GM13976 (cell line): Measurements from ENCODE around the gene FCRL6.
A peak's percentile ranks its signal among the peaks of the same experiment; 100 is the strongest.

Experiments used
- DNase-seq: peaks from one replicate; pipeline ENCODE4 v3.0.0; 2012; ENCODE audit warnings: low spot score
- in situ Hi-C: fragments of 300-500 bp; cut with MboI; formaldehyde crosslinking; loops from one replicate; pipeline ENCODE4 v1.12.0; 2022; ENCODE audit warnings: low sequenced_read_pairs, mixed read lengths, inconsistent platforms; ENCODE audit not compliant: unreplicated experiment
- TF ChIP-seq, protein P1 (sequence below): IDR thresholded peaks from 2 replicates; pipeline ENCODE4 v1.5.1; 2012; ENCODE audit warnings: borderline replicate concordance, mild to moderate bottlenecking; ENCODE audit not compliant: insufficient read depth; ENCODE audit errors: extremely low read depth, missing control alignments, control extremely low read depth

Gene FCRL6

DNA sequence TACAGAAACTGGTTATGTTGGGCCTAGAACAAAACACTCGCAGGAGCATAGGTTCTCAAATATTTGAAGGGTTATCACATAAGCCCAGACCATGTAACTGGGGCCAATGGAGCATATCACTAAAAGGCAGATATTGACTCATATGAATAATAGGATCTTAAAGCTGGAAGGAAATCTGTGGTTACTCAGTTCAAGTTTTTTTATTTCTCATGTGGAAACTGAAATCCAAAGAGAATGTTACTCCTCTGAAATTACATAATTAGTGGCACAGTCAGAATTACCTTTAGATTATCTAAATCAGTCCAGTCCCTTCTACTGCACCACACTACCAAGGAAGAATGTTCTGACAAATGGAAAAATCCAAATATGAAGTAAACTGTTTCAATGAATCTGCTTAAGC is 36.6 kb downstream of the FCRL6 start:
- DNase-seq, result no peak
- in situ Hi-C loops, result no loop called here
- TF ChIP-seq, protein P1, sequence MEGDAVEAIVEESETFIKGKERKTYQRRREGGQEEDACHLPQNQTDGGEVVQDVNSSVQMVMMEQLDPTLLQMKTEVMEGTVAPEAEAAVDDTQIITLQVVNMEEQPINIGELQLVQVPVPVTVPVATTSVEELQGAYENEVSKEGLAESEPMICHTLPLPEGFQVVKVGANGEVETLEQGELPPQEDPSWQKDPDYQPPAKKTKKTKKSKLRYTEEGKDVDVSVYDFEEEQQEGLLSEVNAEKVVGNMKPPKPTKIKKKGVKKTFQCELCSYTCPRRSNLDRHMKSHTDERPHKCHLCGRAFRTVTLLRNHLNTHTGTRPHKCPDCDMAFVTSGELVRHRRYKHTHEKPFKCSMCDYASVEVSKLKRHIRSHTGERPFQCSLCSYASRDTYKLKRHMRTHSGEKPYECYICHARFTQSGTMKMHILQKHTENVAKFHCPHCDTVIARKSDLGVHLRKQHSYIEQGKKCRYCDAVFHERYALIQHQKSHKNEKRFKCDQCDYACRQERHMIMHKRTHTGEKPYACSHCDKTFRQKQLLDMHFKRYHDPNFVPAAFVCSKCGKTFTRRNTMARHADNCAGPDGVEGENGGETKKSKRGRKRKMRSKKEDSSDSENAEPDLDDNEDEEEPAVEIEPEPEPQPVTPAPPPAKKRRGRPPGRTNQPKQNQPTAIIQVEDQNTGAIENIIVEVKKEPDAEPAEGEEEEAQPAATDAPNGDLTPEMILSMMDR, result no peak

DNA sequence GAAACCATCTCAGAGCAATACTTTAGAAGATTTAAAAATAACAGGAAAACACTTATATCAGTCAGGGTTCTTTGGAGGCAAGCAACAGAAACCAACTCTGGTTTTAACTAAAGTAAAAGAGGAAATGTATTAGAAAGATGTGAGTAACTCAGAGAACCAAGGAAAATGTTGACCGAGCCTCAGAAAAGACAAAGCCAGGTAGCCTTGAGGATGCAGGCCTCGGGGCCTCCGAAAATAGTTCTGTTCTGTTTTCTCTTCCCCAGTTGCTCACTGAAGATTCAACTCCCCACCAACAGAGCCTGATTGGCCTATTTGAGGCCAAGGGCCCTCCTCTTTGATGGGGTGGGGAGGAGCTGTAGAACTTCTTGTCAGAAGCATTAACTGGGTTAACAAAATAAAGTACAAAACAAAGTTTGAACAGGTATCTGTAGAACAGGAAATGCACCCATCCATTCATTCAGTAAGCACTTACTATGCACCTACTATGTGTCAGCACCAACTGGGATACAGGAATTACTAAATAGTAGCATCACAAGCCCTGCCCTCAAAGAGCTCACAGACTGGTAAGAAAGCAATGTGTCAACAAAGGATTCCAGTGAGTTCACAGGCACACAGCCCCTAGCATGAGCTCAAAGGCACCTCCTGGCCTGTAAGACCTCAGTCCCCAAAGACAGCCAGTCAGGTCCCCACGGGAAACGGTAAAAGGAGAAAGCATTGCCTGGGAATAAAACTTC is 37.1 kb downstream of the FCRL6 start:
- in situ Hi-C loops, result no loop called here
- peak; percentile 62 for DNase-seq

DNA sequence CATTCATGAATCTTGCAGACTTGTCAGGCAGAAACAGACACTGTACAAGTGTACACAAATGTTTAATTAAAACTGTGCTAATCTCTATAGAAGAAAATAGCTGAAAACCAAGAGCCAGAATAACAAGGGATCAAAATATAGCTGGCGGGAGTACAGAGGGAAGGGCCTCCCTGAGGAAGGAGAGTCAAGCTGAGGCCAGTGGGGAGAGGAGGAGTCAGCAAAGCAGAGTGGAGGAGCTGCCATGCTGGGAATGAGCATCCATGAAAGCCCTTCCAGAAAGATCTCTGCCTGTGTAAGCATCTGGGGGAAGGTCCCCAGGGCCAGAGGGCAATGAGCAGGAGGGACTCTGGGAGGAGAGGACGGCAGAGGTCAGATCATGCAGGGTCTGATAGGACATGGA is 39.6 kb downstream of the FCRL6 start:
- TF ChIP-seq, protein P1, result no peak
- DNase-seq, result no peak
- in situ Hi-C loops, result no loop called here

More for the DNA sequence above, 37.1 kb downstream of the FCRL6 start:
- TF ChIP-seq, protein P1, result no peak

DNA sequence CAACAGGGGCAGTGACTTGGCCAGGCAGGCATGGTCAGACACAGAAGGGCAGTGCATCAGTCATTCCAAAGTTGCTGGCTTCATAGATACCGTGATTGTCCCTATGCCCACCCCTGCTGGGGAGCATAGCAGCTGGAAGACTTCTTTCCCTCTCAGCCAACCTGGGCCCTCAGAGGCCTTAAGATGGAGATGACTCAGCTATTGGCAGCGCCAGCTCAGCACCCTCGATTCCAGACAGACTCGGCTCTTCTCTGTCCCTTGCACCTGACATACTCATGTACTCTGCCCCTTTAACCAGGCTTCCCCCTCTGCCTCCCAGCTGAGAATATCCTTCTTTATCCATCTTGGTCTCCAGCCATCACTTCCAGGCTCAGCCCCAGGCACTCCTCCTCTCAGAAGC is 41.3 kb downstream of the FCRL6 start:
- in situ Hi-C loops, result no loop called here
- TF ChIP-seq, protein P1, result no peak
- DNase-seq, result no peak

DNA sequence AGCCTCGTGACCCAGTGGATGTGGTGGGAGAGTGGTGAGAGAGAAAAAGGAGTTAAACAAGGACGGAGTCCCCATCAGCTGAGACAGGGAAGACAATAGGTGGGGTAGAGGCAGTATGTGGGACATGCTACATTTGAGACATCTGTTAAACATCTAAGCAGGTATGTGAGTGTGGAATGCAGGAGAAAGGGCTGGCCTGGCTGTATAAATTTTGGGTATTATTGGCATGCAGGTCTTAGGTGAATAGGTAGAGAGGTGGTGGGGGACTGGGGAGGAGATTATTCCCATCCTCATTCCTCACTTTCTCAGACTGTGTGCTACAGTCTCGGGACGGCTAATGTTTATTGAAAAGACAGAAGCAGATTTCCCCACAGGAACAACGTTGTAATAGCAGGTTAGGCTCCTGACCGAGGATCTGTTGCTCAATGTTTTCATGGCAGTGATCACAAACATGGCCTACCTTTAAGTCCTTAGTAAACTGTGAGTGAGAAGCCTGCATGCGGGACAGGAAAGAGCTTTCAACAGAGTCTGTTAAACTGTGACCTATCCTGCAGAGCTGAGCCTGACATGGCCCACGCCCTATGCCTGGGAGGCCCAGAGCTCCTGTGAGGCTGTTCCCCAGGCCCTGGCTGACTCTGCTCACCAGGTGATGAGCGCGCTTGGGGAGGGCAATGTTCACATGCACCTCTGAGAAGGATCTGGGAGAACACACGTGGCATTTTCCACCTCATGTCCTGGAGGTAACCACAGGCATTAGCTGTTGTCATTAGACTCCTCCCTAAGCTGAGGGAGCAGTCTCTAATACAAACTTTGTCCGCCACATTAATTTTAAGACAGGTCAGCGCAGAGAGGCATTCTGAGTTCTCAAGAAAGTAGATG is 43.8 kb downstream of the FCRL6 start:
- in situ Hi-C loops, result no loop called here
- TF ChIP-seq, protein P1, result no peak
- DNase-seq, result no peak

DNA sequence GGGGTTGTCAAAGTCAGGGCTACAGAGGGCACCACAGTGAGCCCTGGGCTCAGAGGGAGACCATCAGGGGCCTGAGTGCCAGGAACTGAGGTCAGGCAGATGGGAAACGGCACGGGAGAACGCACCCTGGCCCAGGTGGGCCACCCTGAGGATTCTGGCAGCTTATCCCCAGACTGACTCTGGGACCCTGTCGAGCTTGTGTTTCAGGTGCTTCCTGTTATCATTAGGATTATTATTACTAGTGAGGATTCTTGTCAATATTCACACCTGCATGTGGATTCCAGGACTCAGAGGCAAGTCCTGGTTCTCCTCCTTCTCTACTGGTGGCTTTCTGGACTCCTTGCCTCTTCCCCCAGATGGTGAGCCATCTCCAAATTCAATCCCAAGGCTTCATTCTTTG is 45.1 kb downstream of the FCRL6 start:
- in situ Hi-C loops, result no loop called here
- DNase-seq, result no peak
- TF ChIP-seq, protein P1, result no peak
